Fibroblast of mammary gland (primary cell): ENCODE data around the gene RCN2.

Experiments used
- DNase-seq: peaks from one replicate; pipeline ENCODE4 v3.0.0-alpha.2; 2010; ENCODE audit warnings: low read depth
- H3K4me3 ChIP-seq: 2 replicates; pipeline ENCODE4 v1.5.1; 2011; ENCODE audit warnings: low read depth, mild to moderate bottlenecking, low read length, moderate library complexity; ENCODE audit not compliant: control insufficient read depth
- TF ChIP-seq, protein P1 (sequence below): conservative IDR thresholded peaks from 2 replicates; pipeline ENCODE4 v1.5.1; 2011; ENCODE audit warnings: low read depth, low read length, inconsistent platforms; ENCODE audit not compliant: control insufficient read depth, insufficient read depth

Gene RCN2

DNA sequence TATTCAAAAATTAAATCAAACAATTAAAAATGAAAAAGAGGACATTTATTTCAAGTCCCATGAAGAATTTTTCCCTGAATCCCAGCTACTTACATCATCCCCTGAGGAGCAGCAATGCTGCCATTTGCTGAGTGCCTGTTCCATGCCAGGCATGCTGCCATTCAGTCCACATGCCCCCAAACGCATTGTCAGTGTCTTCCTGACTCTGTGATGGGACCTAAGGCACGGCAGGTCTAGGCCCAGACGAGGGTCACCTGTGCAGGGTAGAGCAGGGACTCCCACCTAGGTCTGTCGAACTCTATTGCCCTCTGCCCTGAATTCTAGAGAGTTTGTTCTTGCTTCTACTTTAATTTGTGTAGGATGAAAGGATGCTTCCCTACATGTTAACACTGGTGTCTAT lies 70.4 kb downstream of the RCN2 start:
- TF ChIP-seq, protein P1, sequence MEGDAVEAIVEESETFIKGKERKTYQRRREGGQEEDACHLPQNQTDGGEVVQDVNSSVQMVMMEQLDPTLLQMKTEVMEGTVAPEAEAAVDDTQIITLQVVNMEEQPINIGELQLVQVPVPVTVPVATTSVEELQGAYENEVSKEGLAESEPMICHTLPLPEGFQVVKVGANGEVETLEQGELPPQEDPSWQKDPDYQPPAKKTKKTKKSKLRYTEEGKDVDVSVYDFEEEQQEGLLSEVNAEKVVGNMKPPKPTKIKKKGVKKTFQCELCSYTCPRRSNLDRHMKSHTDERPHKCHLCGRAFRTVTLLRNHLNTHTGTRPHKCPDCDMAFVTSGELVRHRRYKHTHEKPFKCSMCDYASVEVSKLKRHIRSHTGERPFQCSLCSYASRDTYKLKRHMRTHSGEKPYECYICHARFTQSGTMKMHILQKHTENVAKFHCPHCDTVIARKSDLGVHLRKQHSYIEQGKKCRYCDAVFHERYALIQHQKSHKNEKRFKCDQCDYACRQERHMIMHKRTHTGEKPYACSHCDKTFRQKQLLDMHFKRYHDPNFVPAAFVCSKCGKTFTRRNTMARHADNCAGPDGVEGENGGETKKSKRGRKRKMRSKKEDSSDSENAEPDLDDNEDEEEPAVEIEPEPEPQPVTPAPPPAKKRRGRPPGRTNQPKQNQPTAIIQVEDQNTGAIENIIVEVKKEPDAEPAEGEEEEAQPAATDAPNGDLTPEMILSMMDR = no peak
- DNase-seq = no peak
- H3K4me3 ChIP-seq = no peak overlapping the region

DNA sequence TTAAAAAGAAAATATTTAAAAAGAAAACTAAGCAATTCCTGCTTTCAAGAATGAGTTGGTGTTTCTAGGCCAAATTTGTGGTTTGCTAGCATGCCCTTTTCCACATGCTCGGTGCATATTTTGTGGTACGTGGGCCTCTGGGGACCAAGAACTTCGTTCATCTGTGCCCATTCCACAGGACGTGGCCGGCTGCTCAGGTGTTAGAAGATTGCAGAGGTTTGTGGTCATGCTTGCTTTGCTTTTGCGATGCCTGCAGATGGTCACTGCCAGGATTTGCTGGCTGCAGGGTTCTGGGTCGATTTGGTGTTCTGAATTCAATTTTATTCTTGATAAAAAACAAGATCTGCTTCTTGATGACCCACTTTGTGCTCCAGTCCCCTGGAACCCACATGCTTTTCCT lies 70.9 kb downstream of the RCN2 start:
- H3K4me3 ChIP-seq = no peak overlapping the region
- TF ChIP-seq, protein P1 = no peak
- no peak for DNase-seq

DNA sequence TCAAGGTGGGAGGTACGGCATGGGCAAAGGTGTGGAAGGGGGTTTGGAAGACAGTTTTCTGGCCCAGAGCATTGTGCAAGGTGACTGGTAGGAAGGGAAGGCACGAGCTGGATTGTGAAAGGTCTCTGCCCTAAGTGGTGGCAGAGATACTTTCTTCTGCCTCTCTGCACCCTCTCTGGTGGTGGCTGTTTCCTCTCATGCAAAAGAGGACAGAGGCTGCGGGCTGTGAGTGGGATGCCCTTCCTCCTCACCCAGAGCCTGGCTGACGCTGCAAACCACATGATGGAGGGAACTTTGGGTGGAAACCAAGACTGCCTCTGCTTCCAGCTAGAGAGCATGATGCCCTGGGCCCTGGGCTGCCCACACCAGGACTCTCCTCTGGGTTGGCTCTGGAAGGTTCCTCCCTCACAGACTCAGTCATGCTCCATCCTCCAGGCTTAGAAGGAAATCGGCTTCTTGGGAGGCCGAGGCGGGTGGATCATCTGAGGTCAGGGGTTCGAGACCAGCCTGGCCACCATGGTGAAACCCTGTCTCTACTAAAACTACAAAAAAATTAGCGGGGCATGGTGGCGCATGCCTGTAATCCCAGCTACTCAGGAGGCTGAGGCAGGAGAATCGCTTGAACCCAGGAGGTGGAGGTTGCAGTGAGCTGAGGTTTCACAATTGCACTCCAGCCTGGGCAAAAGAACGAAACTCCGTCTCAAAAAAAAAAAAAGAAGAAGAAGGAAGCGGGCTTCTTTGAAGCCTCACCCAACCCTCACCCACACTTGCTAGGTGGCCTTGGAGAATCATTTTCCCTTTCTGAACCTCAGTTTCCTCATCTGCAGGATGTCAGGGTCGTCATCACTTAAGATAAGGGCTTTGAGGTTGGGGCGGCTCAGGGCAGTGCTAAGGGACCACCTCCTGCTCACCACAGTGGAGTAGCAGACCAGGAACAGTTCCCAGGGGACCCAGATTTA lies 71.7 kb downstream of the RCN2 start:
- no peak for DNase-seq
- TF ChIP-seq, protein P1 = no peak
- no peak overlapping the region for H3K4me3 ChIP-seq
